Stimulated activated CD8-positive, alpha-beta memory T cell treated with anti-CD3 and anti-CD28 coated beads, Interleukin-4, amount 100 ng/mL, for 48 hours (primary cell): ENCODE data around the gene PAX2.

ENCODE experiments used
- DNase-seq: peaks from one replicate; pipeline ENCODE4 v3.0.0-alpha.2; 2020

Gene PAX2

DNA sequence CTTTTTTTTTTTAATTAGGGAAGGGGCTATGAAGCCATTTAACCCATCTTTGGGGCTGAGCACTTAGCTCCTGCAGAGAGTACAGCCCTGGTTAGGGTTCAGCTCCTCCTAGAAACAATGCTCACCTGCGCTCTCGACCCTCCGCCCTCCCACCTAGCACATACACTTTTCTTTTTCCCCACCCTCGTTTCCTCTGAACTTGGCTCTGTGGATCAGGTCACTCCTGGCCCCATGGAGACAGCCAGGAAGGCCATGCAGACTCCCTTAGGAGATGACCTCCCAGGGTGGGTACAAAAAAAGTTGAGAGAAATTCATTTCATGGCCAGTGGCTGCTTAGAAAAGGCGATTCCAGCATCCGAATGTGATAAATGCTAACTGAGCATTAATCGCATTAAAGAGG is 15.8 kb downstream of the PAX2 start:
- DNase-seq, result no peak

DNA sequence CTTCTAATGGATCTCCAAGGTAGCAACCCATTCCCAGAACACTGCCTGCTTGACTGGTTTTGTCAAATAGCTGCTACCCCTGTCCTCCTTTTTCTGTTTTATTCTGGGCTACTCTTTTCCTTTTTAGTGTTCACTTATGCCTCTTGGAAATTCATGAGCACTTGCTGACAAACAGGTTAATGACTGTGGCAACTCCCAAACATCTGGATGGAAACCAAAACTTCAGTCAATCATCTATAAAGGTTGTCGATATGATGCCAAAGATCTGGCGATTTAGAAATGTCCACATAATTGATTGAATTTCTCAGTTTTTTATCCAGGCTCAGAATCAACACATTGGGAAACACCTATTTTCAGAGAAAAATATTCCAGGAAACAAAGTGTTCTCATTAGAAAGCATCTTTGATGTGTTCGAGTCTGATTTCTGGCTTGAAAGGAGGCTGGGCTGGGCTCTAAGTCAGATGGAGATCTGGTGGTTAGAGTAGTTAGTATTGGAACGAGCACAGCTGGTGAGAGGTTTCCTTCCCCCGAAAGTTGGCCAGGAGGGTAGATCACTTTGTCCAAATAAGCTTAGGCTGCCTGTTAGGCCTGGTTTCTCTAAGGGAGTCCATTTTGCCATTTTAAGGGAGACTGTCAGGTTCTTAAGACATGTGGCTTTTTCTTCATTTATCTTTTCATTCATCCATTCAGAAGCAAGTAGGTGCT is 17.8 kb downstream of the PAX2 start:
- DNase-seq, result no peak

DNA sequence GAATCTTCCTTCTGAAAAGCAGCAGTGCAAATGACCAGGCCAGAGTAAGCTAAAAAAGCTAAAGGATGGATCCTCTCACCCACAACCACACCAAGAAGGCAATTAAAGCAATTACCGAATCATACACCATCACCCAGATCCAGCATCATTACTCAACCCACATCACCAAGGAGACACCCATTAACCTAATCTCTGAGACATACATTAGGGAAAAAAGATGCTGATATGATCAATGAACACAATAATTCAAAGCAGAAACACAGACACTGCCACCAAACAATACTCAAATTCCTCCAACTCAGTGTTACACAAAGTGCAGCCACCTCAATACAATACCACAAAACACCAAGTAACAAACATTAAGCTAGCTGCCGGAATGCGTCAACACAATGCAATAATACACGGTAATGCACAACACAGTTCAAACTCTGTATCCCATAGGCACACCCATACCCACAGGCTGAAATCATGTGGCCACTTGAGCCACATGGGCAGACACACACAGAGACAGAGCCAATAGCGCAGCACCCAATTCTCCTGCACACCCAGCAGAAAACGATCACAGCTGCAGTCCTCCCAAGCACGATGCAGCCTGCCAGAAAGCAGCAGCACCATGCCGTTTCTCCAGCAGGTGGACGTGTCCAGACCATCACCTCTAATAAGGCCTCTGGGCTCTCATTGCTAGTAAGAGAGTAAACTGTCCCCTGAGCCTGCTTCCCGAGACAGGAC is 21.5 kb downstream of the PAX2 start:
- DNase-seq, result no peak

DNA sequence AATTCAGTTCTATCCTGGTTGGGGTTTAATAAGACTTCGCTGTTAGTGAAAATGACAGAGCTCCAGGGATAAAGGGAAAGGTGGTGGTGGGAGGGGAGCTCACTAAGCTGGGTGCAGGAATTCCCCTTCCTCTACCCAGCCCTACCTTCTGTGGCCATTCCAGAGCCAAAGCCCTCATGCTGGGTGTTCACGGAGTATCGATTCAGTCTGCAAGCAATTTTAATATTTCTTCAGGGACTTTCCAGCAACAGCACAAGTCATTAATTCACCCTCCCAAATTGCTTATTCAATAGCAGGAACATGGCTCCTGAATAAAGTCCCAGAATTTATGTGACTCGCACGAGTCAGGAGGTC is 22.0 kb downstream of the PAX2 start:
- no peak for DNase-seq

GRCh38 chr10:100769481-100769880 is 24.1 kb downstream of the PAX2 start:
- no peak for DNase-seq

DNA sequence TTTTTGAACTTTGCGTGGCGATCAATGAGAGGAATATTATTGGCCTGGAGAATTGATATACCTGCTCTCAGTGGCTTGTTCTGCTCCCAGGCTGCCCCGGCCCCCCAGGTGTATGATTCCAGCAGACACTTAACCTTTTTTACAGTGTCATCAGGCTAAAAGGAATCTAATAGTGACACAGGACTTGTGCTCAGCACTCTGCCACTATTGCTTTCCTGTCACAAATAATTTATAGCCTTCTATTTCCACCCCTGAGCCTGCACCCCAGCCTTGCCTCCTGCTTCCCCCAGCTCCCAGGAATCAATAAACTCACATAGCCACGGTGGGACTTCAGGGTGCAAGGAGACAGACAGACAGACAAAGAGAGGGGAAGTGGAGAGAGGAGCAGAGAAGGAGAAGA is 28.3 kb downstream of the PAX2 start:
- DNase-seq, result no peak

DNA sequence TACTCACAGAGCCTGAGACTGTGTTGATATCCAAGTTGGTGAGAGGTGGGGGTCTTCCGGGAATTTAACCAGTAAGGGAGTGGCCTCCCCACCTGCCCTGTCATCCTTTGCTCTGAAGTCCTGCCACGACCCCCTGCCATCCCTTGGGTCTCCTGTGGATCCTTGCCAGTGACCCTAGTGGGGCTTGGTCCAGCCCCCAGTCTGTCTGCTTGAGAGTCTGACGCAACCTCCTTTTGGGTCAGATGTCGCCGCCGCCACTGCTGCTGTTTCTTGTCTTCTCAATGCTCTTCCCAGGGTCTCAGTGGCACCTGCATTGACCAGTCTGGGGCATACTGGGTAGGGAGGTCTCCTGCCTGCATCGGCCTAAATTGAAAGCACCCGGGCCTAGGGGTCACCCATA is 28.8 kb downstream of the PAX2 start:
- DNase-seq, result no peak

DNA sequence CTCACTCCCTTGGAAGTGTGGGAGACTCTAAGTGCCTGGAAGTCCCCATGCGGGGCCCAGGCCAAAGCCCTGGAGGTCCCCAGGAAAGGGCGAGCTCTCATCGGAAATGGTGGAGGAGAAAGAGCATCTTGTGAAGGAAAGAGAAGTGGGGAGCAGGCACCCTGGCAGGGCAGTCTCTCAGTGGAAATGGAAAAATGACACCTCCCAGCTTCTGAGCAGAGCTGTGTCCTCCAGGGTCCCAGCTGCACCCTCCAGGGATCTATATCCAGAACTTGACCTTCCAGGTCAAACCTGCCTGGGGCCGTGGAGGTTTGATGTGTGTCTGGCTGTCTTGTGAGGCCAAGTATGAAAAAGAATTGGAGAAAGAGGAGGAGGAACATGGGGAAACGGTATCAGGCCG is 29.5 kb downstream of the PAX2 start:
- DNase-seq, result no peak

DNA sequence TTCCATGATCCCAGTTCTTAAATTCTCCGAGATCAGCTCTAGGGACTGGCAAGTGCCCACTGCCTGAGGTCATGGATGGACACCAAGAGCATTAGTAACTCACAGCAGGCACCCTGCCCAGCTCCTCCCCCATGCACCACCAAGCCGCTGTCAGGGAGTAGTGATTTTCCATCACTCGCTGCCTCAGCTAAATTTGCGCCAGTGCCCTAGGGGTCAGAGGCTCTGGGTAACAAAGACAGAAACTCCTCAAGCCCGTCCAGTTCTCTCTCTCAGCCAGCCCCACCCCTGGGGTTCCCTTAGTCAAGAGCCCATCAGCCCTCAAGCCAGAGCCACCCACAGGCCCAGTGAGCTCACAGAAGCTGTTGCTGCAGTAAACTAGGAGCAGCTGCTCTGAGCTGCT is 30.0 kb downstream of the PAX2 start:
- DNase-seq, result no peak

- DNase-seq, result no peak
These were observed 30.5 kb downstream of the PAX2 start for GRCh38 chr10:100775871-100776270.

DNA sequence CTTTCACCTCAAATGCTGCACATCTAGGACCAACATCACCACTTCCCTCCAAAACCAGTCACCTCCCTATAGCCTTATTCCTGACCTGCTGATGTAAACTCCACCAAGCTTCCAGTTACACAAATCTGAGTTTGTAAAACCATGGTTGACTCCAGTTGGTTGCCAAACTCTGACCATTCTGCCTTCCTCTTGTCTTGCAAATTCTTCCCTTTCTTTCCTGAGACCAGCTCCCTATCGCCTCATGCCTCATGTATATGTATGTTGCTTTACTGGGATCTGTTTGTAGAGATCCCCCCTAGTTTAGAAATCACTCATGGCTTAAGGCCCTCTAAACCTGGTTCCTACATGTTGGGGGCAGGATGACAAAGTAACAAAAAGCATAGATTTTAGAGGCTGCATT is 31.3 kb downstream of the PAX2 start:
- DNase-seq, result no peak

GRCh38 chr10:100779329-100779728 is 33.9 kb downstream of the PAX2 start:
- no peak for DNase-seq

DNA sequence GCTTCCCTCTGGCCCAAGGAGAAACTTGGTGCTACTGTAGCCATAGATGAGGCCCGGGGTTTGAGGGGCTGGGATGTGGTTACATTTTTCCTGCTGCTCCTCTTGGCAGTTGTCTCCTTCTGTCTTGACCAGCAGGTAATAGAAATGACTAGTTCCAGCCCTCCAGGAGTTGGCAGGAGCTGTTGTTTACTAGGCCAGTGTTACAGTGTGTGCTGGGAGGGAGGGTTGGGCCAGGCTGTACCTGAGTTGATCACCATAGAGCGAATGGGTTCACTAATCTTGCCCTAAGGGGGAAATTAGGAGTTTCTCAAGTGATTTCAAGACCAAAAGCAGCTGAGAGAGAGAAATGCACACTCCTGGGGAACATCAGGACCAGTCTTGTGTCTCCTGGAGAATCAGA is 34.9 kb downstream of the PAX2 start:
- DNase-seq, result no peak

GRCh38 chr10:100781145-100781665 is 35.8 kb downstream of the PAX2 start:
- no peak for DNase-seq

GRCh38 chr10:100782461-100783244 is 37.3 kb downstream of the PAX2 start:
- DNase-seq, result no peak

- DNase-seq, result no peak
These were observed 38.7 kb downstream of the PAX2 start for GRCh38 chr10:100784126-100784525.

GRCh38 chr10:100786591-100786990 is 41.2 kb downstream of the PAX2 start:
- DNase-seq, result no peak

- no peak for DNase-seq
These were observed 42.9 kb downstream of the PAX2 start for GRCh38 chr10:100788002-100788903.

DNA sequence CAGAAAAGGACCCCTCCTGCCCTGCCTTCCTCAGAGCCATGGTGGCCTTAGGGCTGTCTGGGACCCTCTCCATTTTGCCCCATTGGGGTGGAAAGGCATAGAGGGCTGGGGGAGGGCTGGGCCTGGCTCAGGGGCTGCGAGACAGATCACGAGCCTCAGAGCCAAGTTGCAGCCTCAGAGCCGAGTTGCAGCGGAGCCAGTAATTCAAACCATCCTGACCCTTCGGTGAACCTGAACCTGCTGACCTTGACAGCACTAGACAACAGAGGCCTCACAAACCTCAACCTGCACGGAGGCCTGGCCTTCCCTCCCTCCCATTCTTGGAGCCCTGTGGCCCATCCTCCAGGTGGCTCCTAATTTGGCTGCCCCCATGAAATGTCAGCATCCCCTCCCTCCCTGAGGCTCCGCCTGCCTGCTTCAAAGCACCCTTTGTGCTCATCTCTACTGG is 45.4 kb downstream of the PAX2 start:
- no peak for DNase-seq

GRCh38 chr10:100791369-100792058 is 46.1 kb downstream of the PAX2 start:
- DNase-seq, result no peak

DNA sequence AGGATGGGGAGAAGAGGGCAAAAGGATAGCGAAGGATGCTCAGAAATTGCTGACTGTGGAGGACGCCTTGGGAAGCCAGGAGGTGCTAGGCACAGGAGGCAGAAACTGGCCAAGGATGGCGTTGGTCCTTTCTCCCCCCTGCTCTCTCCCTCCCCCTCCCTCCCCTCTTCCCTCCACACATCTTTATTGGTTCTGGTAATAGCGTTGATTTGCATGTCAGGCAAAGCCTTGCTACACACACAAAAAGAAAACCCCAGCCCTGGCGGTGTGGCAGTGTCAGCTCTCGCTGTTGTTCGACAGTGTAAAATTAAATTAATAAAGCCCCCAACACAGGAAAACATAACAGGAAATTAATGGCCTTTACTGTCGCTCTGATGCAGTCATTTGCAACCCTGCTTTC is 47.2 kb downstream of the PAX2 start:
- DNase-seq, result no peak

DNA sequence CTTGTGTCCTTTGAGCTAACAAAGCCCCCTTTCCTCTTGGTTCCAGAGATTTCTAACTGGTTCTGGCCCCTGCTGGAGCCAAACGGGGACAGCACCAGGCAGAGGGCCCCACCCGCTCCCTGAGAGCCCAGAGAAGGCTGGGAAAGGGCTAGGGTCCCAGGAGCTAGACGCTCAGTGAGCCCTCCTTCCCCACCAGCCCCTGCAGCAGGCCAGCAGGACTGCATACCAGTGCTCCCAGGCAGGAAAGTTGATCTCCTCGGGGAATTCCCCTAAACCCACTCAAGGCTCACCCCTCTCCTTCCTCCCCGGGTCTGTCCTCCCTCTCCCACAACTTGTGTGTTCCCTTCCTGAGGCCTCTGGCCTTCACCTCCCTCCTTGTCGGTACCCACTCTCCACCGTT is 47.7 kb downstream of the PAX2 start:
- no peak for DNase-seq
